Anterior cingulate cortex (tissue), 58 donors: ENCODE results near the gene RNF141.

Experiments used
- DNase-seq, 58 donors: peaks; one replicate each; lab custom pipeline; 2025; lab: John Stamatoyannopoulos, UW

The RNF141 gene

GRCh38 chr11:10487002-10487647 lies 53.9 kb downstream of the RNF141 start:
- DNase-seq, result no peak

DNA sequence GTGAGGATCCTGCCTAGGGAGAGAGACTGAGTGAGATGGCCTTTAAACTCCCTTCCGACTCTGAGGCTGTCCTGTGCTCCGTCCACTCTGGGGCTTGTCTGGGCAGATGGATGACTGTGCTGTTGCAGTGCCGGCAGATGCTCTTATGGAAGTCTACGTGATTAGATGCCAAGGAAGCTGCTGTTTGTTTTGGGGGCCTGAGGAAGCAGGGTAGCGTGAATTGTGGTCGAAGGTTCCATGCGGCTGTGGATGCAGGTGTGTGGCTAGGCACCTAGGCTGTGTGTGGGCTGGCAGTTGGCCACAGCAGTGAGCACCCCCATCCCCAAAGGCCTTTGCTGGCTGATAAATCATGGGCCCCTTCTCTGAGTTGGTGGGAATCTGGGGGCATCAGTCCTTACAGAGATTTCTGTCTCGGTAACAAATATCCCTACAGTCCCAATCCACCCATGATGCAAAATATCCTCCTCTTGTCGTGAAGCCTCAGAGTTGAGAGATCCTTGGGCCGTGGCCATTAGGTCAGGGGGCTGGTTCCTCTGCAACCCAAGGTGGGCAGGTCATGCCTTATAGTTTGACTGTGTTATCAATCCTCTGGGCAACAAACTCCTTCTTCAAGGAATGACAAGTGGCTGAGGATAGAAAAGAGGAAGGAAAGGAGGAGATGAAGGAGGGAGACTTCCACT lies 54.7 kb downstream of the RNF141 start:
- no peak for DNase-seq

GRCh38 chr11:10485646-10486045 lies 55.3 kb downstream of the RNF141 start:
- DNase-seq, result no peak

- DNase-seq, result no peak
Measured at GRCh38 chr11:10484461-10485180, 56.4 kb downstream of the RNF141 start.

- DNase-seq, result no peak
Measured at GRCh38 chr11:10483584-10483983, 57.4 kb downstream of the RNF141 start.

GRCh38 chr11:10483174-10483573 lies 57.8 kb downstream of the RNF141 start:
- DNase-seq, result no peak

- DNase-seq, result peak in 2 of 58 donors; percentile 16 to 44
Measured at GRCh38 chr11:10481560-10482349, 59.2 kb downstream of the RNF141 start.

DNA sequence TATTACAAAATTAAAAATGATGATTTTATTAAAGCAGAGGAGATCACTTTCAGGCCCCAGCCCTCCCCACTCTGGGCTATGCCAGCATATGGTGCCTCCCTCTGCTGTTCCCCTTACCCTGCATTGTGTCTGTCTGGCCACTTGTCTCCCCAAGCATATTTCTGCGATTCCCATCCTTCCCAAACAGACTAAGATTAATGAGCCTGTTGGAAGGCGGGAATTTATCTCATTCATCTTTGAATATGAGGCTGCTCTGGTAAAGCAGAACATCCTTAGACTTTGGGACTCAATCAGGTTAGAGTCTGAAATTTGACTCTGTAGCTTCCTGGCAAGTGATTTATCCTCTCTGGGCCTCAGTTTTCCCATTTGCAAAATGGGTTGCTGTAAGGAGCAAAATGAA lies 60.2 kb downstream of the RNF141 start:
- no peak for DNase-seq

GRCh38 chr11:10480026-10480425 lies 61.0 kb downstream of the RNF141 start:
- no peak for DNase-seq

DNA sequence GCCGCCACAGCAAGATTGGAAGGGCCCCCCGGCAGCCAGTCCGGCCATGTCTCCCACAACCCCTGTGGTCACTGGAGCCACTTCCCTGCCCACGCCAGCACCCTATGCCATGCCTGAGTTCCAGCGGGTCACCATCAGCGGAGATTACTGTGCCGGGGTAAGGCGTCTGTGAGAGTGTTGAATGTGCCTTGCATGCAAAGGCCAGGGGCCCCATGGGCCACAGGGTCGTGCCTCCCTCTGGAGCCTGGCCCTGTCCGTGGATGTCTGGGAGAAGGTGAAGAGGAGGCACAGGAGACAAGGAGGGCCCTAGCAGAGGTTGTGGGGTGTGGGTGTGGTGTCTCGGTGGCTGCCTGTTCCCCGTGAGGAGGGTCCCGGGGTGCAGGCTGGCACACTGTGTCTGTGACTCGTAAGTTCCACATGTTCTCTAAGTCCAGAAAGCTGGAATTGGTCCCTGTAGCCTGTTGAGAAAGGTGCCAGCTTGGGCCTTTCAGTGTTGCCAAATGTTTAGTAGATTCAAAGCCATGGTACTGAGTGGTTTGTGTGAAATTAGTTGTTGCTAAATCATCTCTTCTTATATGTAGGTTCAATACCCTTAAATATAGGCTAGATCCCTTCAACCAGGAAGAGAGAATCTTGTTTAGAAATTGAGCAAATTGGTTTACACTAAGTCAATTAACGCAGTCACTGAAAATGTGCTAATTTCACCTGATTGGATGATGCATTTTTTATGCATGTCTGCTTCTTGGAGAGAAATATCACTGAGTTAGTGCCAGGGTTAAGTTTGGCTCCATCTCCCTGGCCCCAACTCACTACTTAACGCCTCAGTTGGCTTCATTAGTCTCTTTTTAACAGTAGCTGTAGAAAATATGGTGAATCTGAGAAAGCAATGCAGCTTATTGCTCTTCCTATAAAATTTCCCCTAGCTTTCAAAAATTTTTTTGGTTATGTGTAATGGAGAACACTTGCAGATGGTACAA lies 62.1 kb downstream of the RNF141 start:
- peak in 10 of 58 donors; percentile 14 to 61 (median 30) for DNase-seq

DNA sequence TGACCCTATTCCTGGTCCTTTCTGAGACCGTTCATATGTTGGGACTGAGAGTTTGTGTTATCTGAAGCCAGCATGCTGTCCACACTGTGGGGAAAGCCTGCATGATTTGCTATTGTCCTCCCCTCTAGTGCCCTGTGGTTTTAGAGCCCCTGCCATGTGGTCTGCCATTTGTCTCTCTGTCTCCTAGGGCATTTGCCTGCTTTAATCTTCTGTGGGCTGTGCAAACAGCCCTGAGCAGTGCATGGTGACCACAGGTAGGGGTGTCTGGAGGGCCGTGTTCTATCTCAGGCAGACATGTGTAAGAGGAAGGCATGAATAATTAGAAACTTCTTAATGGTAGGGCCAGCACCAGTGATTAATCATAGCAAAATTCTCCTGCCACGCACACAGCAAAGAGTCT lies 62.9 kb downstream of the RNF141 start:
- no peak for DNase-seq

DNA sequence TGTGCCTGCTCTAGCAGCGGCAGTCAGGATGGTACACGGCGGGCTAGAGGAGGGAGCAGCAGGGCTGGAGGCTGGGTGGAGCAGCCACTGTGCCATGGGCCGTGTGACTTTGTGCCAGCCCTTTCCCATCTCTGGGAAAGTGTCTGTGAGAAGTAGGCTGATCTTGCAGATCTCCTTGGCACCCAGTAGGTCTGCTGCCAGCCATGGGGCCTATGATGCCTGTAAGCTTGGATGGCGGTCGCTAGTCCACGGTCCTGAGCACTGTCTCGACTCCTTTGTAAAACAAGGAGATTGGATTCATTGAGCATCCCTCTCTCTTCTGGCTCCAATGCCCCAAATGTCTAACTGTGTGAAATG lies 63.3 kb downstream of the RNF141 start:
- no peak for DNase-seq

DNA sequence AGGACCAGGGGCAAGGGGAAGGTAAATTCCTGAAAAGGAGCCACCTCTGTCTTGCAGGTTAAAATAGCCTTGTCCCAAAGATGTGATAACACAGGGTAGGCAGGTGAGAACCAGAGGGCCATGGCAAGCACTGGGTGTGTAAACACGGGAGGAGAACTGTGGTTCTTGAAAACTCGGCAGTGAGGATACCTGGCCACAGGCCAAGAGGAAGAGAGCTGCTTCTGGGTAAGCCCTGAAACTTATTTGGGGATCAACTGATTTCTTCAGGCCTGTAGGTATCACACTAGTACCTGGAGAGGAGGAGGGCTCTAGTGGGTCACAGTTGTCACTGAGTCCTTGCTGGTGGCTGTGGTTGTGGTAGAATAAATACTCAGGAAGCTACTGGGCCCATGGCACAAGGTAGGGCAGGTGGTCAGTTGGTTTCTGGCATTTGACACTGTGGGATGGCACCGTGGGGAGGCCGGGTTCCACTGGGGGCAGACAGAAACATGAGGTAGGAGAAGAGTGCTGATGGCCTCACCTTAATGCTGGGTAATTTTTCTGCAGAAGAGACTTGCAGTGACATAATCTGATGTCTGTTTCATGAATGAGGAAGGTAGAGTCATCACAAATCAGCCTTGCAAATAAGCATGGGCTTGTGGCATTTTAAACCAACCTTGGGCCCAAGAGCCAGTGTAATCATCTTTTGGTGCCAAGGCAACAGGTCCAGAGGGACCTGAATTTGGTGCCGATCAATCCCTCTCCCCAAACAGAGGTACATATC lies 63.9 kb downstream of the RNF141 start:
- DNase-seq, result peak in 1 of 58 donors; percentile 36

DNA sequence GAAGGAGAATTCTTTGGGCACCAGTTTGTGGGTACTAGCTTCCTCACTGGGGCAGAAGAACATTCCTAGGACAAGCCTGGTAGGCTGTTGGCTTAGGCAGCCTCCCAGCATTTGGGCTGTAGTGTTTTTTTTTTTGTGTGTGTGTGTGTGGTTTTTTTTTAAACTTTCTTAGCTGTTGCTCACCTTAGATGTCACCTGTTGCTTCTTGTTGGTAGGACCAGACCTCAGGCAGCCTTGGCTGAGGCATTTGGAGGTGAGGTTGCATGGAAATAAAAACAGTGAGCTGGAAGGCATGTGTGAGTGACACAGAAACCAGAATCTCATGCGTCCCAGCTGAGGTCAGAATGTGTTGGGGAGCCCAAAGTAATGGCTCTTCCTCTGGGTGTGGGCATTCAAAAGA lies 64.6 kb downstream of the RNF141 start:
- no peak for DNase-seq

GRCh38 chr11:10474551-10474950 lies 66.4 kb downstream of the RNF141 start:
- no peak for DNase-seq

GRCh38 chr11:10473371-10473770 lies 67.6 kb downstream of the RNF141 start:
- DNase-seq, result no peak

GRCh38 chr11:10462746-10463300 lies 78.2 kb downstream of the RNF141 start:
- no peak for DNase-seq
